Measurements from ENCODE around the gene MGA. TPM values are rescaled to one million over a fixed set of nuclear protein-coding genes. Genes with fewer than 3 reads are reported as not detected.

Gene MGA
- total and polyA plus RNA-seq, 4 donors: 2.7 to 86.2 (median 14.1) TPM

GRCh38 chr15:41630616-41631217, 29.5 kb upstream of the MGA start:
- Histone ChIP-seq H3K27me3 (ENCODE audit: control insufficient read depth in 3 of 3, insufficient read depth in 3 of 3, low read length in 2 of 3) (no peaks in the 10 kb centered on the region), H3K4me3 (no peak overlapping the region), H3K4me1 (ENCODE audit: control insufficient read depth in 5 of 5, insufficient read depth in 5 of 5, low read length in 5 of 5) (peaks cover 0 to 24% (median 0%) of the 10 kb centered on the region in 5 donors), H3K27ac (ENCODE audit: low read depth in 1 of 2, low read length in 1 of 2) (no peak overlapping the region), H3K9me3 (ENCODE audit: control insufficient read depth in 4 of 4, insufficient read depth in 3 of 4, low read length in 3 of 4) (no peaks in the 10 kb centered on the region), H3K9ac (ENCODE audit: insufficient read depth in 1 of 2, low read length in 2 of 2) (no peak overlapping the region), H3K36me3 (ENCODE audit: control insufficient read depth in 4 of 4, insufficient read depth in 4 of 4, low read length in 4 of 4) (no peaks in the 10 kb centered on the region)
- no peak for TF ChIP-seq CTCF (IDR thresholded peaks at IDR 0.05; ENCODE audit: control extremely low read depth, extremely low read depth)
- ATAC-seq (ENCODE audit: insufficient read depth, low FRiP score) (no peak), DNase-seq (no peak)
- WGBS, 2 donors: 73 to 82% methylated on average over 3 of the region's 3 CpGs

GRCh38 chr15:41631880-41632470, 28.2 kb upstream of the MGA start:
- Histone ChIP-seq H3K27ac (ENCODE audit: low read depth in 1 of 2, low read length in 1 of 2) (no peak overlapping the region), H3K9ac (ENCODE audit: insufficient read depth in 1 of 2, low read length in 2 of 2) (no peak overlapping the region), H3K4me1 (ENCODE audit: control insufficient read depth in 5 of 5, insufficient read depth in 5 of 5, low read length in 5 of 5) (peaks cover 0 to 24% (median 0%) of the 10 kb centered on the region in 5 donors), H3K27me3 (ENCODE audit: control insufficient read depth in 3 of 3, insufficient read depth in 3 of 3, low read length in 2 of 3) (no peaks in the 10 kb centered on the region), H3K9me3 (ENCODE audit: control insufficient read depth in 4 of 4, insufficient read depth in 3 of 4, low read length in 3 of 4) (no peaks in the 10 kb centered on the region), H3K36me3 (ENCODE audit: control insufficient read depth in 4 of 4, insufficient read depth in 4 of 4, low read length in 4 of 4) (no peaks in the 10 kb centered on the region), H3K4me3 (no peak overlapping the region)
- DNase-seq (no peak), ATAC-seq (ENCODE audit: insufficient read depth, low FRiP score) (no peak)
- WGBS, 2 donors: 85 to 93% methylated on average over 3 of the region's 3 CpGs
- no peak for TF ChIP-seq CTCF (IDR thresholded peaks at IDR 0.05; ENCODE audit: control extremely low read depth, extremely low read depth)

GRCh38 chr15:41633609-41634008, 26.6 kb upstream of the MGA start:
- WGBS, 2 donors: 71 to 79% methylated on average over 4 of the region's 4 CpGs
- Histone ChIP-seq H3K27me3 (ENCODE audit: control insufficient read depth in 3 of 3, insufficient read depth in 3 of 3, low read length in 2 of 3) (no peaks in the 10 kb centered on the region), H3K27ac (ENCODE audit: low read depth in 1 of 2, low read length in 1 of 2) (no peak overlapping the region), H3K9ac (ENCODE audit: insufficient read depth in 1 of 2, low read length in 2 of 2) (no peak overlapping the region), H3K4me1 (ENCODE audit: control insufficient read depth in 5 of 5, insufficient read depth in 5 of 5, low read length in 5 of 5) (peaks cover 0 to 24% (median 0%) of the 10 kb centered on the region in 5 donors), H3K9me3 (ENCODE audit: control insufficient read depth in 4 of 4, insufficient read depth in 3 of 4, low read length in 3 of 4) (no peaks in the 10 kb centered on the region), H3K36me3 (ENCODE audit: control insufficient read depth in 4 of 4, insufficient read depth in 4 of 4, low read length in 4 of 4) (no peaks in the 10 kb centered on the region), H3K4me3 (no peak overlapping the region)
- no peak for TF ChIP-seq CTCF (IDR thresholded peaks at IDR 0.05; ENCODE audit: control extremely low read depth, extremely low read depth)
- no peak for DNase-seq
- ATAC-seq (ENCODE audit: insufficient read depth, low FRiP score): no peak

All from lung (tissue), 12 donors.